Superior temporal gyrus (tissue), 1 donor: Measurements from ENCODE around the gene YJEFN3.

Source experiments
- DNase-seq: peaks from one replicate; pipeline ENCODE4 v3.0.0-alpha.2; 2016; ENCODE audit errors: extremely low spot score

Gene YJEFN3

DNA sequence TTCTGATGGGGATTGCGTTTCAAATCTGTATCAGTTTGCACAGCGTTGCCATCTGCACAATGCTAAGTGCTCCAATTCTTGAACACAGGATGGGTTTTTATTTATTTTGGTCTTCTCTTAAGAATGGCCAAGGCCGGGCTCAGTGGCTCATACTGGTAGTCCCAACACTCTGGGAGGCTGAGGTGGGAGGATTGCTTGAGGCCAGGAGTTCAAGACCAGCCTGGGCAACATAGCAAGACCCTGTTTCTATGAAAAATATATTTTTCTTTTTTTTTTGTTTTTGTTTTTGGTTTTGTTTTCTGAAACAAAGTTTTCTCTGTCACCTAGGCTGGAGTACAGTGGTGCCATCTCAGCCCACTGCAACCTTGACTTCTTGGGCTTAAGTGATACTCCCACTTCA is 5.5 kb upstream of the YJEFN3 start:
- no peak for DNase-seq

DNA sequence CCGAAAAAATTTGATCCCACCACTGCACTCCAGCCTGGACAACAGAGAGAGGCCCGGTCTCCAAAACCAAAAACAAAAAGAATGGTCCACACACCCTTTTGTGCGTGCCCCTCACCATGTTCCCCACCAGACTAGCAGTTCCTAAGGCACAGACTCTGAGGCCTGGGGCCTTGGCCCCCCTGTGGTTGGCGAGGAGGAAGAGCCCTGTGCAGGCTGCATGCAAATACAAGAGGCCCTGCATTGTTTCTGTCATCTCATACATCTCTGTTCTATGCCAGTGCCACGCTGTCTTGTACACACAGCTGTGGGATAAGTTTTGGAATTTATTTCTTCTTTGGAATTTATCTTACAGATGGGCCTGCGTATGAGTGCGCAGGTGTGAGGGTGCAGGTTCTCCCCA is 4.7 kb upstream of the YJEFN3 start:
- no peak for DNase-seq

DNA sequence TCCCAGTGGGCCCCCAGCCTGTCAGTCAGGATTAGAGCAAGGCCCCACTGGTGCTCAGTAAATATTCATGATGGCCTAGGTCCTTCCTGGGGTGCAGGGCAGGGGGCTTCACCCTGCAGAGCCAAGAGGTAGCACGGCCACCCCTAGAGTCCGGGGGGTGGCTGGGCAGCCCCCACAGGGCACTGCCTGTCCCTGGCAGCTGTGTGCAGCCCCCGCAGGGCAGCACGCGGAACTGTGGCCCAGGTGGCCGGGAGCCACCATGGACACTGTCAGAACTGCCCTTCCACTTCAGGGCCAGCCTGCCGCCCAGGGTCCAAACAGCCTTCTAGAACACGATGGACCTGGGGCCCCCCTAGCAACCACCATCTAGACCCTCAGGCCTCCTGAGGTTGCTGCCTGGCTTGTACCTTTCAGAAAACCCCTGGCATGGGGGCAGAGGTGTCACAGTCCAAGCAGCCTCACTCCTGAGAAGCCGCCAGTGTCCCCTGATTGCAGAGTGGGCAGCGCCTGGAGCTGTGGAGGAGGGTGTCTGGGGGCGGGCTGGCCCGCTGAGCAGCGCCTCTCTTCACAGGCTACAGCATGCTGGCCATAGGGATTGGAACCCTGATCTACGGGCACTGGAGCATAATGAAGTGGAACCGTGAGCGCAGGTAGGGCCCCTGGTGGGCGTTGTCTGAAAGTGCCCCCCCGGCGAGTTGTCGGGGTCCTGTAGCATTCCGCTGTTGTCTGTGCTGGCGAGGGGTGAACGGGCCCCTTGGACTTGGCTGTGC is 2.9 kb upstream of the YJEFN3 start:
- DNase-seq: no peak

DNA sequence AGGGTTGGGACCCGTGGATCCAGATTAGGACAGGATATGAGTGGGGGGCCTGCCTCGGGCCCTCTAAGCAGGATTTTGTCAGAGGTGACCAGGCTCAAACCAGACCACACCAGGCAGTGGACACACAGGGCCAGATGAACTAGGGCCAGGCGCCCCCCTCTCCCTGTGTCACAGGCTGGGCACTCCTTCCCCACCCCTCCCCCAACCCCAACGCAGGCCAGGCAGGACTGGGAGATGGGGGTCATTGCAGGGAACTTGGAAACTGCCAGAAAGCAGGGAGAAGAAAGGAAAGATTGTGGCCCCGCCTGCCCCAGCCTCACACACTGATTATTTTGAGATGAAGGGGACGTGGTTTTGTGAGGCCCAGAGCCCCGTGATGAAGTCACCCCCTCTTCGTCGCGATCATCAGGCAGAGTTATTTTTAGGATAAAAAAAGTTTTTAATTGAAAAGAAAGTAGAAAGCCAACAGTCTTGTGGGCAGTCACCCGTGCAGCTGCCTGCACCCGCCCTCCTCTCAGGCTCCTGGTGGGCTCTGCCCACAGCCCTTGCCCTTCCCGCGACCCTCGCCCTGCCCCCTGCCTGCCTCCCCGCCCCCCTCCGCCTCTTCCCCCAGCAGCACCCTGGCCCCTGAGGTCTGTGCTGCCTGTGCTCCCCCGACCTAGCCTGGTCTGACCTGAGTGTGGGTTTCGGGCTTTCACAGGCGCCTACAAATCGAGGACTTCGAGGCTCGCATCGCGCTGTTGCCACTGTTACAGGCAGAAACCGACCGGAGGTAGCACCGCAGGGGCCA is 1.9 kb upstream of the YJEFN3 start:
- DNase-seq: no peak

DNA sequence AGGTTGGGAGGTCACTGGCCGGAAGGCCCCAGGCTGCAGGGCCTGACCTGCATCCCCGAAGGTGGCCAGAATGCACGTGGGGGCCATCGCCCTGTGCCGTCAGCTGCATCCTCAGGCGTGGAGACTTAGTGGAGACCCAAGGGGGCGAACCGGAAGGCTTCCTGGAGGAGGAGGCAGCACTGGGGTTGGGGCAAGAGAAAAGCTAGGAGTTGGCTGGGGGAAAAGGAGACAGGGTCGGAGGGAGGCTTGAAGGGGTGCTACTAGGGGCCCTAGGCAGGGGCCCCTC is 1.4 kb upstream of the YJEFN3 start:
- DNase-seq: no peak

DNA sequence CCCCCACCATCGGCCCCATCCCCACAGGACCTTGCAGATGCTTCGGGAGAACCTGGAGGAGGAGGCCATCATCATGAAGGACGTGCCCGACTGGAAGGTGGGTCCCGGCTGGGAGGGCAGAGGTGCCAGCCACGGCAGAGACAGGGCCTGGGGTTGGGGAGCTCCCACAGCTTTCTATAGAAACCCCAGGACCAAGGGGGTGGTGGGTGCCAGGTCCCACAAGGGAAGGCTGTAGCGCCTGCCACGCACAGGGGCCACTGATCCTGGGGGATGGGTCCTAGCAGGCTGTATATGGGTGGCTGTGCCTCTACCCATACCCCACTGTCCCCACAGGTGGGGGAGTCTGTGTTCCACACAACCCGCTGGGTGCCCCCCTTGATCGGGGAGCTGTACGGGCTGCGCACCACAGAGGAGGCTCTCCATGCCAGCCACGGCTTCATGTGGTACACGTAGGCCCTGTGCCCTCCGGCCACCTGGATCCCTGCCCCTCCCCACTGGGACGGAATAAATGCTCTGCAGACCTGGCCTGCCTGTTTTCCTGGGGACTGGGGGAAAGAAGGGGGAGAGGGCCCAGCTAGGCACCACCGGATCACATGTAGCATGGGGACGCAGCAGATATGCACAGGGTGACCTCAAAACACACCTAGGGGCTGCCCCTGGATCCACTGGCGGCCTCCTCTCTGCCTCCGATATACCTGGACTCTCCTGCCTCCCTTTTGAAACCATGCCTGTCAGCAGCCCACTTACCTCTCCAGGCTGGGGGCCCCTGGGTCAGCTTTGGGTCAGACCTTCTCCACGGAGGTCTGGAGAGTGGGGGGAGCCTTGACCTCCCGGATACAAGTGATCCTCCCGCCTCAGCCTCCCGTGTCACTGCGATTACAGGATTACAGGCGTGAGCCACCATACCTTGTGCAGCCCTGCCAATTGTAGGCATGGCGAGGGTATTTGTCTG is 761 bp upstream of the YJEFN3 start:
- DNase-seq: no peak

DNA sequence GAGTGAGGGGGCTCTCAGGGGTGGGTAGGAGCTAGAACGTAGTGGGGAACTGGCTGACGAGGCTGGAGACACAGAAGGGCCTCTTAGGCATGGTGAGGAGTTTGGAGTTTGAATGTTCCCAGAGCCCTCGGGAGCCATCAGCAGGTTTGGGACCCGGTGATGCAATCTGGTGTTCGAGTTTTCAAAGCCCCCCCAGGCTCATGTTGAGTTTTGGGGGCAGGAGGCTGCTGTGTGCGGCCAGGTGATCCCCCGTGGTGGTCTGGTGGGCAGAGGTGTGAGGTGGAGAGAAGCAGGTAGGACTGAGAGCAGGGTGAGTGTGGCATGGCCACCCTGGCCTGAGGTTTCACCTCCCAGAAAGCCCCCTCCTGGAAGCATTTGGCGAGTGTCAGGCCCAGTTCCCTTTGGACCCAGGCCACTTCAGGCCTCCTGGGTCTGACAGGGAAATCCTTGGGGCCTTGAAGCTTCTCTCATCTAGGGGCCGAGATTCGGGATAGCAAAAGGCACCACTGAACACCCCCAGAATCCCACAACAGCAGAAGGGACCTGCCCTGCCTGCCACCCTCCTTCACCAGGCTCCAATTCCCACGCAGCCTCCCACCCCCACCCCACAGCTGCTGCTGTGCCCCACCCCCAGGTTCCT is 1.2 kb downstream of the YJEFN3 start:
- DNase-seq: no peak

DNA sequence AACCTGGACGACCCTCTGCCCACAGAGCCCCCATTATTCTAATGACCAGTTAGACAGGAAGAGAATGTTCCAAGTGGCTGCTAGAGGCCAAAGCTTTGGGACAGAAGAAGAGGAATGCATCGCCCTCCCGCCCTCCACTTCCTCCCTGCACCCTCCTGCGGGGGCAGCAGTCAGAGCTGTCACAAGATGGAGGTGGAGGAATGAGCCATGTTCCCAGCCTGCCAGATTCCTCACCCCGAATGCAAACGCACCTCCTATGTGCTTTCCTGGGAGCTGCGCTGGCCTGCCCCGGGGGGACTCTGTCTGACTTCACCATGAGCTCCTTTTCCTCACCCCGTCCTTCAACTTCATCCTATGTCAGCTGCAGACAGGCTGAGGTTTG is 1.7 kb downstream of the YJEFN3 start:
- no peak for DNase-seq

DNA sequence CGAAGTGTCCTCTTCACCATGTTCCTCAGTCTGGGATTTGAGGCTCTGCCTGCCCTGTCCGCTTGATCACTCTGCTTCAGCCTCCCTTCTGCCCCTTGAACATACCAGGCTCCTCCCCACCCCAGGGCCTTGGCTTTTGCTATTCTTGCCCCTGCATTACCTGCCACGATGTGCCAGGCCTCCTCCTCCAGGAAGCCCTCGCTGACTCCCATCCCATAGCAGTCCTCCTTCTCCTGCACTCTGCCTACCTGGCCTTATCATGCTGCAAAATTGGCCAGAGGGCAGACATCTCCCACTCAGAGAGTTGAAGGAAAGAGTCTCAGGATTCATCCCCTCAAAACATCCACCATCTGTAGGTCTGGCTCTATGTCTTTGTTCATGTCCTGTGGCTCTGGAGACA is 2.2 kb downstream of the YJEFN3 start:
- no peak for DNase-seq

DNA sequence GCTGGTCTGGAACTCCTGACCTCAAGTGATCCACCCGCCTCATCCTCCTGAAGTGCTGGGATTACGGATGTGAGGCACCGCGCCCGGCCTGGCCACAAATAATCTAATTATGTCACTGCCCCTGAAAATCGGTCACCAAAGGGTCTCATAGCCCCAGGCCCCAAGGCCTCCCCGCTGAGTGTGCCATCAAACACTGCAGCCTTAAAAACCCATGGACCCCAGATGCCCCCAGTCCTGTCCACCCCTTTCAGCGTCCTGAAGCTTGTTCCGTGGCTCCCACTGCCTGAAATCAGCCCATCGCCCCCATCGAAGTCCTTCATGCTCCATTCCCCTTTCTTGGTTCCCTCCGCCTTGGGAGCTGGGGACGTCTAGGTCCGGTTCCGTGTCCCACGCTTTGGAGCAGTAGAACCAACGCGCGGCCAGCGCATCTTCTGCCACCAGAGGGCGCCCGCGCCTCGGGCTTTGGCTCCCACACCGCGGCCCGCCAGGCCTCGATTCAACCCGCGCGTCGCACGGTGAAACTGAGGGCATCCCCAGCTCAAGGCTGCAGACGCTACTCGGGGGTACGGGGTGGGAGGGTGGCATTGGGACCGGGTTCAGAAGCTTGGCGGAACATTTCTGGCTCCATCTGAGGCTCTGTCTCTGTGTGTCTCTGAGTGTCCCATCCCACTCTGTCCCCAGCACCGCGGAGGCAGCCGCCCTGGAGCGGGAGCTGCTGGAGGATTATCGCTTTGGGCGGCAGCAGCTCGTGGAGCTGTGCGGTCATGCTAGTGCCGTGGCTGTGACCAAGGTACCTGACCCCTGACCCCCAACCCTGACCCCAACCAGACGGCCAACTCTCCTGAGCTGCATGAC is 3.5 kb downstream of the YJEFN3 start:
- peak; percentile 88 for DNase-seq

DNA sequence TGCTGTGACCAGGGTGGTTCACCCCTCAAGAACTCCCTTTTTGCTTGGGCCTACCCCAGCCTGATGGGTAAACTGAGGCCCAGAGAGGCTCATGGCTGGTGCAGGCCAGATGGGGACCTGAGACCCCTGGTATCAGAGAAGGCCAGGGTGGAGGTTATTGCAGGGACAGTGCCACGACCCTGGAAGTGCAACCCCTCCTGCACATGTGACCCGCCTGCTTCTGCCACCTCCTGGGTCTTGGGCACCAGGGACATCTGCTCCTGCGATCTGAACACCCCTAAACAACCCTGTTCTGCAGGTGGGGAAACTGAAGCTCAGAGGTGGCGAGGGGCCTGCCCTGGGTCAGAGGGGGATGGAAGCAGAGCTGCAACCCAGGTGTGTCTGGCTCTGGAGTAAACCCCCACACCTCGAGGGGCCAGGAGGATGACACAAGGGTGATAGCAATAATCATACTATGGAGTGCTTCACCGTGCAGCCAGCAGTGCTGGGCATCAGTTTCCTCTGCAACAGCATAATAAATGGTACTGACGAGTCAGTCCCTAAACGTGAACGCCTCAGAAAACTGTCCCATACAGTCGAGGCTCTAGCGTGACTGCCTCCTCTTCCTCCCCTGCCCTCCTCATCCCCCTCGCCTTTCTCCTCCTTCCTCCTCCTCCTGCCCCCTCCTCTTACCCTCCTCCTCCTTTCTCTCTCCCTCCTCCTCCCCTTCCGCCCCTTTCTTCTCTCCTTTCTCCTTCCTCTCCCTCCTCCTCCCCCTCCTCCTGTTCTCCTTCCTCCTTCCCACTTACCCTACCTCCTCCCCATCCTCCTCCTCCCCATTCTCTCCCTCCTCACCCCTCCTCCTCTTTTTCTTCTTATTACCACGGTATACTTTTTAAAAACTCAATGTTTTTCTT is 4.3 kb downstream of the YJEFN3 start:
- DNase-seq: no peak

DNA sequence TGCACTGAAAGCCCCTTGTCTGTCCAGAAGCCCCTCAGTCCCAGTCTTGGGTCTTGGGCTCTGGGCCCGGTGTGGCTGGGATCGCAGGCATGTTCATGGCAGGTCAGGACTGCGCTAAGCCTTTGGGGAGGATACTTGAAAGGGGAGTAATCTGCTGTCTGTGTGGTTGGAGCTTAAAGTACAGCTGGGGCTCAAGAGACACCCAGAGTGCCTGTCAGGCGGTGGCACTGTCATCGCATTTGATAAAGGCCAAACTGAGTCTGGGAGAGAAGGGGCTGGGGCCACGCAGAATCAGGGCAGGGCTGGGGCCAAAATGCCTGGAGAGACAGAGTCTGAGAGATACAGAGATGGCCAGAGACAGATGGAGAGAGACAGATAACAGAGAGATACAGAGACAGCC is 5.1 kb downstream of the YJEFN3 start:
- no peak for DNase-seq

DNA sequence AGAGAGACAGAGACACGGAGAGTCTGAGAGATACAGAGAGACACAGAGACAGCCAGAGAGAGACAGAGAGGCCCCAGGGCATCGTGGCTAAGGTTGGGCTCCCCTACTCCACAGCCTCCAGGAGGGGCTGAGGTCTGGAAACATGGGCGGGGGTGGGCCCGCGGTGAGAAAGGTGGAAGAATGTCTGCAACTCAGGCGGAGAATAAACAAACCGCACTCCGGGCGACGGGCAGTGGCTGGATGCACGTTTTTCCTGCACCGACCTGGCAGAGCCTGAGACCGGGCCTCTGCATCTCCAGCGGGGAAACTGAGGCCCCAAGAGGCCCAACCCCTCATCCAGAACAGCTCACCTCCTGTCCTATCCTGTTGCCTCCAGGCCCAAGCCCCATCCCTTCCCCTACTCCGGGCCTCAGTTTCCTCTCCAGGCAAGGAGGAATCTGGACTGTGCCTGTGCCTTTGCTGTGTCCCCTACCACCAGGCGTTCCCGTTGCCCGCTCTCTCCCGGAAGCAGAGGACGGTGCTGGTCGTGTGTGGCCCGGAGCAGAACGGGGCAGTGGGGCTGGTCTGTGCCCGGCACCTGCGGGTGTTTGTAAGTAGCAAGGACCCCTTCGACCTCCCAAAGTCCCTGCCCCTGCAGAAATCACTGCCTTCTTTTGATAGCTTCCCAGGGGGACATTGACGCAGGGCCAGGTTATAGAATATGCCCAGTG is 6.0 kb downstream of the YJEFN3 start:
- DNase-seq: no peak

DNA sequence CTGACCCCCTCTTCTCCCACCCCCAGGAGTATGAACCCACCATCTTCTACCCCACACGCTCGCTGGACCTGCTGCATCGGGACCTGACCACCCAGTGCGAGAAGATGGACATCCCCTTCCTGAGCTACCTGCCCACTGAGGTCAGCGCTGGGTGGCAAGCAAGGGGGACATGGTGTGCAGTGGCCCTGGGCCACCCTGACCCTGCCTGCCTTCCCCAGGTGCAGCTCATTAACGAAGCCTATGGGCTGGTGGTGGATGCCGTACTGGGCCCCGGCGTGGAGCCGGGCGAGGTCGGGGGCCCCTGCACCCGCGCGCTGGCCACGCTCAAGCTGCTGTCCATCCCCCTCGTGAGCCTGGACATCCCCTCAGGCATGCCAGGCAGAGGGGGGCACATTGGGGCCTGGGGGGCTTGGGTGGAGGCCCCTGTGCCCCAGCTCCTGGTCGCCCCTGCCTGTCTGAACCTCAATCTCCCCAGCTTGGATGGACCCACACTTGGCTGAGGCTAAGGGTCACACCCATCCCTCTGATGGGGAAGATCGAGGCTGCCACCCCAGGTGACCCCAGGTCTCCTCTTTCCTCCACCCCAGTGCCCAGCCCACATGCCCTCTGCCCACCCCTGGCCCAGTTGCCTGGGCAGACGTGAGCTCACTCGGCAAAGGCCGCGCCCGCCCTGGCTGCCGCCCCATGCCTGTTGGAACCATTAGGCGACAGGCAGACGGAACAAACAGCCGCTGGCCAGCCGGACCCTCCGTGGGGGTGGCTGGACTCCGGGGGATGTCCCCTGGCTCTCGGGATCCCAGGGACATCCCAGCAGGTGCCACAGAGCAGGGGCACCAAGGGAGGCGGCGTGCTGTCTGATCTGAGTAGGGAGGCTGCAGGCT is 6.8 kb downstream of the YJEFN3 start:
- no peak for DNase-seq

DNA sequence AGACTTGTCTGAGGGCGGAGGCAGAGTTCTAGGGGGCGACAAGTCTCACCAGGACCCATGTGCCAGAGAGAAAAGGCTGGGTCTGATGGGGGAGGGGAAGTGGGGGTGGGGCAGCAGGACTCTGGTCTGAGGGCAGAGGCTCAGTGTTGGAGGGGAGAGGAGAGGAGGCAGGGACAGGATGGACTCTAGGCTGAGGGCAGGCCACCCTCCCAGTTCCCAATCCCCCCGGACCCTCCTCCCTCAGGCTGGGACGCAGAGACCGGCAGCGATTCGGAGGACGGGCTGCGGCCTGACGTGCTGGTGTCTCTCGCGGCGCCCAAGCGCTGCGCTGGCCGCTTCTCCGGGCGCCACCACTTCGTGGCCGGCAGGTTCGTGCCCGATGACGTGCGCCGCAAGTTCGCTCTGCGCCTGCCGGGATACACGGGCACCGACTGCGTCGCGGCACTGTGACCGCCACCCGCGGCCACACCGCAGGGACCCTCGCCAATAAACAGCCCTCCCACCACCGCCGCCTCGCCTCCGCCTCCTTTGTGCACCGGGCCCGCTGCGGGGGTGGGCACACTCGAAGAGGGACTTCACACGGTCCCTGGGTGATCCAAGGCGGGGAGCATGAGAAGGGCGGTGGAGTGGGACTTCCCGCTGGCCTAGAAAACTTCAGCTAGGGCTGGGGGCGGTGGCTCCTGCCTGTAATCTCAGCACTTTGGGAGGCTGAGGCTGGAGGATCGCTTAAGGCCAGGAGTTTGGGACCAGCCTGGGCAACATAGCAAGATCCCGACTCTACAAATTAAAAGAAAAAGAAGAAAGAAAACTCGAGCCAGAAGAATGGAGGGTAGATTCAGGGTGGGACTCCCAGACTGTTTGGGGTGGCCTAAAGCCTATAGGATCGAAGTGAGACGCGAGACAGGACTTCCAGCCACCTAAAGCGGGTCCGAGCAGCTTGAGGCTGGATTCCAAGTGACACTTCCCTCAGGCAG is 8.7 kb downstream of the YJEFN3 start:
- DNase-seq: no peak

DNA sequence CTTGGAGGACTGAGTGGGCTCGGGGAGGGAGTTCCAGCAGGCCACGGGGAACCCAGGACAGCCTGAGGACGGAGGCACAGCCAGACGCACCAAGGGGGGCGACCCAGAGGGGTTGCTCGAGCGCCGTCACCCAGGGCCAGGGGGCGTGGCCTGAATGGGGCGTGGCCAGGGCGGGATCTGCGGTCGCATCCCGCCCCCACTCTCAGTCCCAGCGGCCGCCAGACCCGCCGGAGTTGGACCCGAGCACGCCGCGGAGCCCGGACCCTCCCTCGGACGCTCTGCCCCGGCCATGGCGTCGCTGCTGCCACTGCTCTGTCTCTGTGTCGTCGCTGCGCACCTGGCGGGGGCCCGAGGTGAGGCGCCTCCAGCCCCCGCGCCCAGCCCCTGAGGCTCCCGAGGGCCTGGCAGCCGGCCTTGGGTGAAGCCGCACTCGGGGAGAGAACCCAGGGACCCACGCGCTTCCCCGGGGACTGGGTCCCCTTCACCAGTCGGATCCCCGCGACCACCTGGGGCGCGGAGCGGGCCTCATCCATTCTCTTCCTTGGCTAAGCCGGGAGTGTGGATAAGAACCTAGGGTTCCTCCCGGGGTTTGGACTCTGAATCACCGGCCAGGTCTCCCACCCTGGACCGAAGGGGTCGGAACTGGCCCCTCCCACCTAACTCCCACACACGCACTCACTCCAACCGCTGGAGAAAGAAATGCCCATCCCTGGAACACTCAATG is 9.5 kb downstream of the YJEFN3 start, which contains the start of gene CILP2:
TSS of gene CILP2 (plus strand) at position 205 of the 724 bp plus-strand sequence. CDS start at position 290, 85 bp downstream.
- DNase-seq: no peak
